Cardiac muscle cell (in vitro differentiated cells and primary cell): ENCODE results near the gene PSPH. TPM values are rescaled to one million over a fixed set of nuclear protein-coding genes. Genes with fewer than 3 reads are reported as not detected.
"Not testable (repeated sequence)": the region's sequence is repeated elsewhere in the genome, so short reads cannot be mapped to it uniquely, and the experiment has no call there.

Experiments used
- DNase-seq, 2 donors: peaks; one replicate each; pipeline versions ENCODE4 v3.0.0 to v3.0.0-alpha.2; 2010 to 2017; ENCODE audit warnings: low read depth in 1 of 2, low spot score in 1 of 2
- H3K27ac ChIP-seq: fragments of 200-600 bp; sonication (generic); 2 replicates; pipeline ENCODE4 v1.5.1; 2016
- H3K27me3 ChIP-seq: fragments of 200-600 bp; sonication (generic); 2 replicates; pipeline ENCODE4 v1.6.0; 2016; ENCODE audit warnings: control low read depth
- H3K36me3 ChIP-seq: fragments of 200-600 bp; sonication (generic); 2 replicates; pipeline ENCODE4 v1.5.1; 2016; ENCODE audit warnings: control low read depth
- H3K4me1 ChIP-seq: fragments of 200-600 bp; sonication (generic); 2 replicates; pipeline ENCODE4 v1.8.1; 2017; ENCODE audit warnings: low read depth, mild to moderate bottlenecking, mixed run types
- H3K4me3 ChIP-seq: fragments of 200-600 bp; sonication (generic); 2 replicates; pipeline ENCODE4 v1.5.1; 2016; ENCODE audit warnings: mild to moderate bottlenecking
- H3K9me3 ChIP-seq: fragments of 200-600 bp; sonication (generic); 2 replicates; pipeline ENCODE4 v1.5.1; 2017; ENCODE audit warnings: low read depth, mild to moderate bottlenecking, control low read depth
- CTCF ChIP-seq: IDR thresholded peaks from 2 replicates; pipeline ENCODE4 v1.5.1; 2012; ENCODE audit warnings: low read depth, mild to moderate bottlenecking, low read length
- polyA plus RNA-seq: library from polyadenylated mRNA; unstranded; fragments of >200 nt; fragmentation: Nextera tagmentation; extraction: Ambion mirVana; gene quantifications from 2 replicates; pipeline ENCODE4 v1.2.1, GENCODE V29; 2016
- total RNA-seq: library from RNA; depleted of rRNA; stranded (reverse); fragments of >200 nt; gene quantifications from 2 replicates; pipeline ENCODE4 v1.2.3, GENCODE V29; 2016

Gene PSPH
- total and polyA plus RNA-seq, 2 experiments from 2014 or later: 37.7 to 64.8 TPM

GRCh38 chr7:56030340-56030739, 20.9 kb downstream of the PSPH start:
- Histone ChIP-seq H3K27ac (no peak overlapping the region), H3K4me3 (no peak overlapping the region), H3K4me1 (no peaks in the 10 kb centered on the region), H3K9me3 (no peaks in the 10 kb centered on the region), H3K36me3 (peaks cover 4% of the 10 kb centered on the region), H3K27me3 (no peaks in the 10 kb centered on the region)
- DNase-seq: no peak
- TF ChIP-seq CTCF: no peak

GRCh38 chr7:56028942-56029630, 22.2 kb downstream of the PSPH start:
- TF ChIP-seq CTCF: no peak
- no peak for DNase-seq
- Histone ChIP-seq H3K4me3 (no peak overlapping the region), H3K9me3 (no peaks in the 10 kb centered on the region), H3K27me3 (no peaks in the 10 kb centered on the region), H3K36me3 (peaks cover 4% of the 10 kb centered on the region), H3K27ac (no peak overlapping the region), H3K4me1 (no peaks in the 10 kb centered on the region)

- Histone ChIP-seq H3K4me1 (peaks cover 5% of the 10 kb centered on the region), H3K4me3 (no peak overlapping the region), H3K9me3 (no peaks in the 10 kb centered on the region), H3K27ac (no peak overlapping the region), H3K36me3 (peaks cover 4% of the 10 kb centered on the region), H3K27me3 (no peaks in the 10 kb centered on the region)
- no peak for TF ChIP-seq CTCF
- DNase-seq: no peak
These were observed 24.7 kb downstream of the PSPH start for GRCh38 chr7:56026538-56026937.

- TF ChIP-seq CTCF: no peak
- H3K27me3 ChIP-seq: no peaks in the 10 kb centered on the region
- peaks cover 3% of the 10 kb centered on the region for H3K36me3 ChIP-seq
- peak overlapping the region; percentile 39 for H3K27ac ChIP-seq
- no peak for DNase-seq
- no peaks in the 10 kb centered on the region for H3K9me3 ChIP-seq
- no peak overlapping the region for H3K4me3 ChIP-seq
- peaks cover 5% of the 10 kb centered on the region for H3K4me1 ChIP-seq
These were observed 27.7 kb downstream of the PSPH start for GRCh38 chr7:56023500-56023899.

- peaks cover 18% of the 10 kb centered on the region for H3K36me3 ChIP-seq
- H3K9me3 ChIP-seq: no peaks in the 10 kb centered on the region
- no peak overlapping the region for H3K27ac ChIP-seq
- H3K27me3 ChIP-seq: no peaks in the 10 kb centered on the region
- TF ChIP-seq CTCF: no peak
- DNase-seq: no peak
- peaks cover 5% of the 10 kb centered on the region for H3K4me1 ChIP-seq
- H3K4me3 ChIP-seq: no peak overlapping the region
These were observed 31.7 kb downstream of the PSPH start for GRCh38 chr7:56019501-56019900.

GRCh38 chr7:56017015-56017414, 34.2 kb downstream of the PSPH start:
- not testable (repeated sequence) for H3K4me3 ChIP-seq, H3K27me3 ChIP-seq
- H3K36me3 ChIP-seq: peaks cover 27% of the 10 kb centered on the region

More at GRCh38 chr7:56017015-56017414, 34.2 kb downstream of the PSPH start:
- not testable (repeated sequence) for H3K27ac ChIP-seq, H3K9me3 ChIP-seq, DNase-seq, H3K4me1 ChIP-seq
